HEK293T (cell line): Measurements from ENCODE around the gene TGFBR3.

ENCODE experiments used
- CTCF ChIA-PET: fragments of 350-600 bp; formaldehyde crosslinking; extraction: SDS; loops from one replicate; lab custom pipeline; 2021; ENCODE audit warnings: antibody characterized with exemption, inconsistent platforms; lab: Yijun Ruan, JAX
- POLR2A ChIA-PET: fragments of 350-600 bp; formaldehyde crosslinking; extraction: SDS; loops from one replicate; lab custom pipeline; 2020; ENCODE audit warnings: antibody characterized with exemption, inconsistent platforms; lab: Yijun Ruan, JAX
- DNase-seq: peaks from one replicate; pipeline ENCODE4 v3.0.0; 2012; ENCODE audit warnings: mixed read lengths; ENCODE audit errors: extremely low spot score
- BHLHE40 ChIP-seq: fragments of 450-650 bp; IDR thresholded peaks from 2 replicates; pipeline ENCODE4 v1.6.1; 2016; ENCODE audit warnings: mild to moderate bottlenecking, moderate library complexity, borderline replicate concordance
- CTBP1 ChIP-seq: fragments of 450-650 bp; IDR thresholded peaks from 2 replicates; pipeline ENCODE4 v1.6.1; 2016; ENCODE audit warnings: borderline replicate concordance
- ELF4 ChIP-seq: fragments of 450-650 bp; IDR thresholded peaks from 2 replicates; pipeline ENCODE4 v1.6.1; 2017; ENCODE audit warnings: antibody characterized with exemption
- FOXA1 ChIP-seq: fragments of 450-650 bp; IDR thresholded peaks from 2 replicates; pipeline ENCODE4 v1.6.1; 2016; ENCODE audit warnings: mild to moderate bottlenecking
- FOXK2 ChIP-seq: fragments of 450-650 bp; IDR thresholded peaks from 2 replicates; pipeline ENCODE4 v1.6.1; 2016; ENCODE audit warnings: mild to moderate bottlenecking
- FOXM1 ChIP-seq: fragments of 450-650 bp; IDR thresholded peaks from 2 replicates; pipeline ENCODE4 v1.6.1; 2017; ENCODE audit warnings: mild to moderate bottlenecking, borderline replicate concordance
- L3MBTL2 ChIP-seq: fragments of 450-650 bp; conservative IDR thresholded peaks from 2 replicates; pipeline ENCODE4 v1.6.1; 2016; ENCODE audit warnings: mild to moderate bottlenecking
- NFRKB ChIP-seq: fragments of 450-650 bp; IDR thresholded peaks from 2 replicates; pipeline ENCODE4 v1.6.1; 2016; ENCODE audit warnings: mild to moderate bottlenecking, moderate library complexity
- TARDBP ChIP-seq: fragments of 450-650 bp; IDR thresholded peaks from 2 replicates; pipeline ENCODE4 v1.6.1; 2016
- TF ChIP-seq, protein P1 (sequence below): fragments of 450-650 bp; IDR thresholded peaks from 2 replicates; pipeline ENCODE4 v1.6.1; 2016

Gene TGFBR3

DNA sequence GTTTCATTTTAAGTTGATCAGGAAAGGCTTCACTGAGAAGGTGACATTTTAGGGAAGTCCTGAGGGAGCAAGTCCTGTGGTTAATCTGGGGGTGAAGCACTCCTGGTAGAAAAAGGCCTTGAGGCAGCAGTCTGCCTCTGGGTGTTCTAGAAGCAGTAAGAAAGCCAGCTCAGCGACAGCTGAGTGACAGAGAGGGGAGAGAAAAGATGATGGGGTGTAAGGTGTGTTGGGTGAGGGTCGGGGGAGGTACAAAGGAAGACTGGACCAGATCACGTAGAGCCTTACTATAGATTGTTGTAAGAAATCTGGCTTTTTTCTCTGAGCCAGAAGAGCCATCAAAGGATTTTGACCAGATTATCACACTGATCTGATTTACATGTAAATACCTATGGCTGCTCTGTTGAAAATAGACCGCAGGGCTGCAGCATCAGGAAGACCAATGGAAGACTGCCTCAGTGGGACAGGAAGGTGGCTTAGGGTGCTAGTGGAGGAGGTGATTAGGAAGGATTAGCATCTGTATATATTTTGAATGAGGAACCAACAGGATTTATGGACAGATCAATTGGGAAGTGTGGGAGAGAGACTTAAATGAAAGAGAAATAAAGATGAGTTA lies 254.1 kb downstream of the TGFBR3 start:
- CTCF ChIA-PET = interaction anchor here (0.7 kb wide), 1 partner anchor 90 kb away, joined by 3 read pairs; no protein-coding TSS in a partner anchor
- no peak for DNase-seq
- TF ChIP-seq BHLHE40 (no peak), NFRKB (no peak), ELF4 (no peak), L3MBTL2 (no peak), FOXK2 (no peak)
- TF ChIP-seq, protein P1, sequence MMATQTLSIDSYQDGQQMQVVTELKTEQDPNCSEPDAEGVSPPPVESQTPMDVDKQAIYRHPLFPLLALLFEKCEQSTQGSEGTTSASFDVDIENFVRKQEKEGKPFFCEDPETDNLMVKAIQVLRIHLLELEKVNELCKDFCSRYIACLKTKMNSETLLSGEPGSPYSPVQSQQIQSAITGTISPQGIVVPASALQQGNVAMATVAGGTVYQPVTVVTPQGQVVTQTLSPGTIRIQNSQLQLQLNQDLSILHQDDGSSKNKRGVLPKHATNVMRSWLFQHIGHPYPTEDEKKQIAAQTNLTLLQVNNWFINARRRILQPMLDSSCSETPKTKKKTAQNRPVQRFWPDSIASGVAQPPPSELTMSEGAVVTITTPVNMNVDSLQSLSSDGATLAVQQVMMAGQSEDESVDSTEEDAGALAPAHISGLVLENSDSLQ = no peak
- POLR2A ChIA-PET = no interaction called here

DNA sequence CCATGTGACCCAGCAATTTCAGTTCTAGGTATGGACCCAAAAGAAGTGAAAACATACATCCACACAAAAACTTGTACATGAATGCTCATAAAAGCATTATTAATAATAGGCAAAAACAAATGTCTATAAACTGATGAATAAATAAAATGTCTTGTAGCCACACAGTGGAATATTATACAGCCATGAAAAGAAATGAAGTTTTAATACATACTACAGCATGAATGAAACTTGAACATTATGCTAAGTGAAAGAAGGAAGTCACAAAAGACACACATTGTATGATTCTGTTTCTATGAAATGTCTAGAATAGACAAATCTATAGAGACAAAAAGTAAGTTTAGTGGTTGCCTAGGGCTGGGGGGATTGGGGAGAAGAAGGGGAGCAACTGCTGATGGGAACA lies 255.1 kb downstream of the TGFBR3 start:
- TF ChIP-seq L3MBTL2 (no peak), CTBP1 (no peak), BHLHE40 (no peak), FOXM1 (no peak), TARDBP (no peak), FOXA1 (no peak), FOXK2 (no peak)
- POLR2A ChIA-PET = no interaction called here
- CTCF ChIA-PET = no interaction called here
- DNase-seq = no peak
